CD4-positive, alpha-beta T cell (primary cell): ENCODE results near the gene CNKSR3. TPM values are rescaled to one million over a fixed set of nuclear protein-coding genes. Genes with fewer than 3 reads are reported as not detected.

Experiments used
- ATAC-seq: fragments of 200-7000 bp; cut with Tn5 transposase; one replicate; pipeline ENCODE4 v1.10.0; 2022; ENCODE audit warnings: mild to moderate bottlenecking; ENCODE audit not compliant: poor library complexity
- CTCF ChIA-PET: fragments of 350-600 bp; sonication (Branson Sonifier 250); formaldehyde crosslinking; loops from one replicate; lab custom pipeline; 2021; ENCODE audit warnings: antibody characterized with exemption, inconsistent platforms; lab: Charles Lee
- POLR2A ChIA-PET: fragments of 350-600 bp; sonication (Branson Sonifier 250); formaldehyde crosslinking; loops from one replicate; lab custom pipeline; 2021; ENCODE audit warnings: antibody characterized with exemption, inconsistent platforms; lab: Charles Lee
- DNase-seq, 14 experiments: peaks; one replicate each; pipeline ENCODE4 v3.0.0-alpha.2; 2013 to 2020; ENCODE audit warnings: mixed read lengths in 2 of 14
- H3K27ac ChIP-seq, 2 donors: one replicate each; pipeline versions ENCODE4 v1.5.1 to v1.7.0; 2013; ENCODE audit warnings: low read length in 2 of 2, low read depth in 1 of 2, mild to moderate bottlenecking in 1 of 2
- H3K27me3 ChIP-seq, 2 experiments: 1 replicate in 1 of 2; 2 replicates in 1 of 2; pipeline versions ENCODE4 v1.6.1 to v1.7.0; 2013; ENCODE audit warnings: low read length in 2 of 2, control low read depth in 1 of 2, mild to moderate bottlenecking in 1 of 2, moderate library complexity in 1 of 2; ENCODE audit not compliant: insufficient read depth in 2 of 2, control insufficient read depth in 1 of 2
- H3K36me3 ChIP-seq: one replicate; pipeline ENCODE4 v1.6.1; 2013; ENCODE audit warnings: low read length, control low read depth; ENCODE audit not compliant: insufficient read depth
- H3K4me1 ChIP-seq: one replicate; pipeline ENCODE4 v1.6.1; 2013; ENCODE audit warnings: low read length, control low read depth; ENCODE audit not compliant: insufficient read depth
- H3K4me3 ChIP-seq: one replicate; pipeline ENCODE4 v1.5.1; 2013; ENCODE audit warnings: mild to moderate bottlenecking, low read length, moderate library complexity
- H3K9me3 ChIP-seq, 2 experiments: 1 replicate in 1 of 2; 2 replicates in 1 of 2; pipeline versions ENCODE4 v1.6.1 to v1.7.0; 2013; ENCODE audit warnings: low read length in 2 of 2, mild to moderate bottlenecking in 2 of 2, control low read depth in 1 of 2, moderate library complexity in 1 of 2; ENCODE audit not compliant: control insufficient read depth in 1 of 2, insufficient read depth in 1 of 2
- H3K27ac Mint-ChIP-seq: one replicate; pipeline ENCODE4 v1.8.0; 2020; ENCODE audit warnings: mixed read lengths
- H3K27me3 Mint-ChIP-seq: one replicate; pipeline ENCODE4 v1.8.0; 2021; ENCODE audit warnings: mixed read lengths
- H3K36me3 Mint-ChIP-seq: one replicate; pipeline ENCODE4 v1.8.0; 2021; ENCODE audit warnings: low read depth, mixed read lengths
- H3K4me1 Mint-ChIP-seq: one replicate; pipeline ENCODE4 v1.8.0; 2021; ENCODE audit warnings: low read depth, mixed read lengths
- H3K4me3 Mint-ChIP-seq: one replicate; pipeline ENCODE4 v1.8.0; 2020; ENCODE audit warnings: mild to moderate bottlenecking, mixed read lengths
- H3K9me3 Mint-ChIP-seq: one replicate; pipeline ENCODE4 v1.8.0; 2020; ENCODE audit warnings: mixed read lengths
- CTCF ChIP-seq: fragments of 200-600 bp; IDR thresholded peaks from one replicate; pipeline ENCODE4 v1.8.0; 2022; ENCODE audit warnings: antibody characterized with exemption, mild to moderate bottlenecking
- intact Hi-C, 2 experiments: fragments of 100-400 bp; cut with DNase I in 1 of 2; cut with micrococcal nuclease in 1 of 2; formaldehyde crosslinking; loops; one replicate each; pipeline versions ENCODE4 v1.15.1 to v1.9.0; 2023 to 2025; cut with DNase I, micrococcal nuclease
- total RNA-seq, 174 experiments: library from RNA in 2 of 174; stranded (reverse) in 2 of 174; gene quantifications; one replicate each; pipeline ENCODE4 v1.2.3 and lab custom pipeline; 2021 to 2026

Gene CNKSR3
- total RNA-seq, 2 experiments from 2014 or later, result 0.14 TPM; not detected in 1

- no peak for ATAC-seq
- DNase-seq, result no peak
- no peaks in the 10 kb centered on the region for H3K36me3 Mint-ChIP-seq
- intact Hi-C loops, result no loop called here
- no peaks in the 10 kb centered on the region for H3K4me1 Mint-ChIP-seq
- H3K36me3 ChIP-seq, result no peaks in the 10 kb centered on the region
- no peaks in the 10 kb centered on the region for H3K9me3 ChIP-seq
- no peaks in the 10 kb centered on the region for H3K27me3 Mint-ChIP-seq
- no peak overlapping the region for H3K4me3 ChIP-seq
- no peaks in the 10 kb centered on the region for H3K4me1 ChIP-seq
- no peaks in the 10 kb centered on the region for H3K9me3 Mint-ChIP-seq
- POLR2A ChIA-PET, result no interaction called here
- CTCF ChIA-PET, result no interaction called here
- H3K27ac Mint-ChIP-seq, result no peak overlapping the region
- H3K4me3 Mint-ChIP-seq, result no peak overlapping the region
- no peak for TF ChIP-seq CTCF
- H3K27me3 ChIP-seq, result no peaks in the 10 kb centered on the region
- no peak overlapping the region for H3K27ac ChIP-seq
Measured at GRCh38 chr6:154481521-154482013, 28.9 kb downstream of the CNKSR3 start.

- H3K4me3 Mint-ChIP-seq, result no peak overlapping the region
- no peaks in the 10 kb centered on the region for H3K9me3 Mint-ChIP-seq
- ATAC-seq, result no peak
- no peaks in the 10 kb centered on the region for H3K36me3 ChIP-seq
- no peak overlapping the region for H3K27ac ChIP-seq
- no peak for DNase-seq
- POLR2A ChIA-PET, result no interaction called here
- no peaks in the 10 kb centered on the region for H3K4me1 ChIP-seq
- CTCF ChIA-PET, result no interaction called here
- TF ChIP-seq CTCF, result no peak
- intact Hi-C loops, result no loop called here
- no peaks in the 10 kb centered on the region for H3K27me3 Mint-ChIP-seq
- H3K27ac Mint-ChIP-seq, result no peak overlapping the region
- no peak overlapping the region for H3K4me3 ChIP-seq
- no peaks in the 10 kb centered on the region for H3K9me3 ChIP-seq
- H3K36me3 Mint-ChIP-seq, result no peaks in the 10 kb centered on the region
- H3K4me1 Mint-ChIP-seq, result no peaks in the 10 kb centered on the region
- no peaks in the 10 kb centered on the region for H3K27me3 ChIP-seq
Measured at GRCh38 chr6:154479771-154480639, 30.5 kb downstream of the CNKSR3 start.

GRCh38 chr6:154479351-154479769 lies 31.1 kb downstream of the CNKSR3 start:
- no peak for ATAC-seq
- no peak for TF ChIP-seq CTCF
- no peaks in the 10 kb centered on the region for H3K4me1 Mint-ChIP-seq
- H3K36me3 Mint-ChIP-seq, result no peaks in the 10 kb centered on the region
- no peak for DNase-seq
- no peak overlapping the region for H3K27ac Mint-ChIP-seq
- H3K27ac ChIP-seq, result no peak overlapping the region
- no peaks in the 10 kb centered on the region for H3K4me1 ChIP-seq
- no peaks in the 10 kb centered on the region for H3K27me3 ChIP-seq
- no peaks in the 10 kb centered on the region for H3K9me3 ChIP-seq
- no peak overlapping the region for H3K4me3 ChIP-seq
- ChIA-PET POLR2A (no interaction called here), CTCF (no interaction called here)
- no peaks in the 10 kb centered on the region for H3K9me3 Mint-ChIP-seq
- intact Hi-C loops, result no loop called here
- no peak overlapping the region for H3K4me3 Mint-ChIP-seq
- H3K27me3 Mint-ChIP-seq, result no peaks in the 10 kb centered on the region
- H3K36me3 ChIP-seq, result no peaks in the 10 kb centered on the region
